ENCODE measurements around the gene CFAP65.

GRCh38 chr2:218996937-218997336 lies 44.4 kb downstream of the CFAP65 start:
- TF ChIP-seq, protein P1, sequence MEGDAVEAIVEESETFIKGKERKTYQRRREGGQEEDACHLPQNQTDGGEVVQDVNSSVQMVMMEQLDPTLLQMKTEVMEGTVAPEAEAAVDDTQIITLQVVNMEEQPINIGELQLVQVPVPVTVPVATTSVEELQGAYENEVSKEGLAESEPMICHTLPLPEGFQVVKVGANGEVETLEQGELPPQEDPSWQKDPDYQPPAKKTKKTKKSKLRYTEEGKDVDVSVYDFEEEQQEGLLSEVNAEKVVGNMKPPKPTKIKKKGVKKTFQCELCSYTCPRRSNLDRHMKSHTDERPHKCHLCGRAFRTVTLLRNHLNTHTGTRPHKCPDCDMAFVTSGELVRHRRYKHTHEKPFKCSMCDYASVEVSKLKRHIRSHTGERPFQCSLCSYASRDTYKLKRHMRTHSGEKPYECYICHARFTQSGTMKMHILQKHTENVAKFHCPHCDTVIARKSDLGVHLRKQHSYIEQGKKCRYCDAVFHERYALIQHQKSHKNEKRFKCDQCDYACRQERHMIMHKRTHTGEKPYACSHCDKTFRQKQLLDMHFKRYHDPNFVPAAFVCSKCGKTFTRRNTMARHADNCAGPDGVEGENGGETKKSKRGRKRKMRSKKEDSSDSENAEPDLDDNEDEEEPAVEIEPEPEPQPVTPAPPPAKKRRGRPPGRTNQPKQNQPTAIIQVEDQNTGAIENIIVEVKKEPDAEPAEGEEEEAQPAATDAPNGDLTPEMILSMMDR (IDR thresholded peaks at IDR 0.05), result no peak
- TF ChIP-seq POLR2A (IDR thresholded peaks at IDR 0.05), result no peak

Measured in right lobe of liver (tissue), 4 donors.